Endothelial cell of umbilical vein (primary cell): Measurements from ENCODE around the gene TOM1. TPM values are rescaled to one million over a fixed set of nuclear protein-coding genes. Genes with fewer than 3 reads are reported as not detected.
"Not testable (repeated sequence)": the region's sequence is repeated elsewhere in the genome, so short reads cannot be mapped to it uniquely, and the experiment has no call there.

Experiments used
- BruUV-seq: library from RNA; stranded (reverse); fragments of 400-500 nt; replicated peaks from 2 replicates; lab custom pipeline; 2021; lab: Mats Ljungman, UMichigan
- CTCF ChIA-PET: fragments of 300-600, 350-600 bp; sonication (Branson Sonifier 250); formaldehyde crosslinking; loops from one replicate; lab custom pipeline; 2021; ENCODE audit warnings: antibody characterized with exemption, inconsistent platforms; lab: Charles Lee
- POLR2A ChIA-PET: fragments of 300-600, 350-600 bp; sonication (Branson Sonifier 250); formaldehyde crosslinking; loops from one replicate; lab custom pipeline; 2021; ENCODE audit warnings: antibody characterized with exemption, inconsistent platforms; lab: Charles Lee
- DNase-seq: peaks from one replicate; pipeline ENCODE4 v3.0.0-alpha.2; 2011; ENCODE audit warnings: low read depth, low spot score
- FAIRE-seq: peaks from 2 replicates; lab custom pipeline; 2011; peaks lifted over from hg19 to GRCh38; lab: Jason Lieb, UNC
- H2AFZ ChIP-seq: 2 replicates; pipeline ENCODE4 v1.6.0; 2012; ENCODE audit warnings: low read depth, low read length, control low read depth, inconsistent platforms
- H3K27ac ChIP-seq: 2 replicates; pipeline ENCODE4 v1.5.1; 2011; ENCODE audit warnings: low read depth, mild to moderate bottlenecking, control low read depth, low read length, moderate library complexity; ENCODE audit not compliant: insufficient read depth
- H3K27me3 ChIP-seq, 2 experiments: 2 replicates each; pipeline versions ENCODE4 v1.6.0 to v1.6.1; 2011; ENCODE audit warnings: low read length in 2 of 2, mixed read lengths in 1 of 2; ENCODE audit not compliant: control insufficient read depth in 2 of 2, insufficient read depth in 2 of 2
- H3K36me3 ChIP-seq, 2 experiments: 2 replicates in 1 of 2; 3 replicates in 1 of 2; pipeline ENCODE4 v1.5.1; 2011; ENCODE audit warnings: low read length in 2 of 2, mild to moderate bottlenecking in 1 of 2, moderate library complexity in 1 of 2; ENCODE audit not compliant: control insufficient read depth in 2 of 2, insufficient read depth in 2 of 2; ENCODE audit errors: extremely low read depth in 1 of 2
- H3K4me1 ChIP-seq: 3 replicates; pipeline ENCODE4 v1.5.1; 2011; ENCODE audit warnings: mild to moderate bottlenecking, low read length; ENCODE audit not compliant: control insufficient read depth, insufficient read depth; ENCODE audit errors: extremely low read depth
- H3K4me2 ChIP-seq: 2 replicates; pipeline ENCODE4 v1.6.1; 2011; ENCODE audit warnings: low read length, control low read depth, mixed read lengths; ENCODE audit not compliant: insufficient read depth
- H3K4me3 ChIP-seq, 3 experiments: fragments of 200-600 bp in 1 of 3; sonication (generic), shearing (Covaris generic) in 1 of 3; replicated peaks in 1 of 3; 2 replicates each; pipeline ENCODE4 v1.5.1; 2011 to 2016; ENCODE audit warnings: control low read depth in 3 of 3, low read length in 3 of 3, mild to moderate bottlenecking in 2 of 3, inconsistent platforms in 1 of 3, low read depth in 1 of 3, moderate library complexity in 1 of 3; ENCODE audit not compliant: insufficient read depth in 1 of 3
- H3K79me2 ChIP-seq: 2 replicates; pipeline ENCODE4 v1.6.0; 2012; ENCODE audit warnings: low read length, inconsistent platforms; ENCODE audit not compliant: control insufficient read depth, insufficient read depth
- H3K9ac ChIP-seq: replicated peaks from 2 replicates; pipeline ENCODE3; 2011; ENCODE audit warnings: low read length, control low read depth; ENCODE audit not compliant: insufficient read depth; ENCODE audit errors: extremely low read depth
- H3K9me1 ChIP-seq: replicated peaks from 3 replicates; pipeline ENCODE4 v1.6.0; 2011; ENCODE audit warnings: mild to moderate bottlenecking, low read length; ENCODE audit not compliant: control insufficient read depth, insufficient read depth; ENCODE audit errors: extremely low read depth
- H3K9me3 ChIP-seq: replicated peaks from 2 replicates; pipeline ENCODE4 v1.5.1; 2012; ENCODE audit warnings: low read length, inconsistent platforms; ENCODE audit not compliant: control insufficient read depth, insufficient read depth
- H4K20me1 ChIP-seq: replicated peaks from 2 replicates; pipeline ENCODE3; 2011; ENCODE audit warnings: mild to moderate bottlenecking, low read length; ENCODE audit not compliant: control insufficient read depth, insufficient read depth; ENCODE audit errors: extremely low read depth
- FOS ChIP-seq: IDR thresholded peaks from 2 replicates; pipeline ENCODE4 v1.6.1; 2011; ENCODE audit warnings: mild to moderate bottlenecking, low read length, moderate library complexity, borderline replicate concordance; ENCODE audit not compliant: insufficient read depth
- MAX ChIP-seq: IDR thresholded peaks from 2 replicates; pipeline ENCODE4 v1.6.1; 2011; ENCODE audit not compliant: insufficient read depth, insufficient read length
- POLR2A ChIP-seq: IDR thresholded peaks from 2 replicates; pipeline ENCODE4 v1.6.1; 2012; ENCODE audit warnings: low read depth, mild to moderate bottlenecking, control low read depth, low read length
- dilution Hi-C: fragments of 300-500 bp; cut with MboI; formaldehyde crosslinking; loops from one replicate; pipeline ENCODE4 v1.15.0; 2019; ENCODE audit warnings: low sequenced_read_pairs; ENCODE audit not compliant: extremely low pct_ligation_motif_present
- intact Hi-C: fragments of 100-400 bp; cut with micrococcal nuclease; formaldehyde crosslinking; loops from one replicate; pipeline ENCODE4 v1.10.0; 2022
- polyA plus RNA-seq, 4 experiments: library from polyadenylated mRNA; depleted of rRNA in 3 of 4; stranded (reverse) in 3 of 4; unstranded in 1 of 4; fragments of >200 nt; gene quantifications; 2 replicates each; pipeline versions ENCODE4 v1.2.1 to v1.2.3, GENCODE V29; 2011 to 2012; ENCODE audit warnings: missing spikeins in 1 of 4
- total RNA-seq: library from RNA; stranded (reverse); gene quantifications from 2 replicates; pipeline ENCODE4 v1.2.3, GENCODE V29; 2021

Gene TOM1
- total and polyA plus RNA-seq, 2 donors (not counting 3 experiments of a cell fraction or from before 2014, with no cell fraction given) = 36.4 to 74.4 TPM

- Histone ChIP-seq H3K4me3 (no peak overlapping the region), H3K4me2 (no peak overlapping the region), H4K20me1 (no peaks in the 10 kb centered on the region), H3K9me3 (no peaks in the 10 kb centered on the region), H3K27ac (no peak overlapping the region), H3K9me1 (no peaks in the 10 kb centered on the region), H3K79me2 (no peaks in the 10 kb centered on the region), H3K36me3 (peaks cover 15 to 16% of the 10 kb centered on the region in 2 experiments), H2AFZ (no peak overlapping the region), H3K4me1 (peaks cover 9% of the 10 kb centered on the region), H3K27me3 (no peaks in the 10 kb centered on the region), H3K9ac (no peak overlapping the region)
- no TSS peak for BruUV-seq
- TF ChIP-seq POLR2A (no peak), MAX (no peak), FOS (no peak)
- DNase-seq (no peak), FAIRE-seq (no peak)
- ChIA-PET POLR2A (interaction anchor here (0.7 kb wide), 1 partner anchor 44 kb away, joined by 10 read pairs; no protein-coding TSS in a partner anchor), CTCF (interaction anchor here (1.5 kb wide), 1 partner anchor 44 kb away, joined by 6 read pairs; no protein-coding TSS in a partner anchor)
- dilution Hi-C loops (no loop called here), intact Hi-C loops (no loop called here)
Observed at GRCh38 chr22:35394810-35395563, 95.3 kb downstream of the TOM1 start.

GRCh38 chr22:35396622-35397021 is 96.9 kb downstream of the TOM1 start:
- H3K9me1 ChIP-seq, H4K20me1 ChIP-seq, dilution Hi-C loops, H3K9me3 ChIP-seq, H3K4me3 ChIP-seq, H3K4me2 ChIP-seq, BruUV-seq, POLR2A ChIA-PET, H3K27me3 ChIP-seq: not testable (repeated sequence)
- intact Hi-C loops = loop anchor here (2.0 kb wide), 1 partner anchor 16 kb away; the partner anchor contains the start of gene HMOX1
- DNase-seq = peak; percentile 82
- FAIRE-seq = peak; percentile 57
- peak overlapping the region; percentile 17 for H2AFZ ChIP-seq
- peaks cover 8 to 13% of the 10 kb centered on the region in 2 experiments for H3K36me3 ChIP-seq
- H3K27ac ChIP-seq = peak overlapping the region; percentile 42
- H3K4me1 ChIP-seq = peaks cover 16% of the 10 kb centered on the region
- CTCF ChIA-PET = interaction anchor here (1.0 to 1.5 kb wide), 6 partner anchors 11 to 187 kb away, joined by 3 to 6 read pairs (median 3); no protein-coding TSS in a partner anchor
- H3K79me2 ChIP-seq = peaks cover 15% of the 10 kb centered on the region
- H3K9ac ChIP-seq = peak overlapping the region; percentile 5
